A549 (cell line): Measurements from ENCODE around the gene ALG14.
"Not testable (repeated sequence)": the region's sequence is repeated elsewhere in the genome, so short reads cannot be mapped to it uniquely, and the experiment has no call there.

Experiments
- CEBPB ChIP-seq, 2 experiments: fragments of >200 bp in 1 of 2; sonication (Bioruptor Twin) in 1 of 2; formaldehyde crosslinking in 1 of 2; IDR thresholded peaks; 2 replicates each; pipeline ENCODE4 v1.6.1; 2012 to 2016
- CTCF ChIP-seq: fragments of >200 bp; sonication (Bioruptor Twin); formaldehyde crosslinking; IDR thresholded peaks from 3 replicates; pipeline ENCODE4 v1.5.1; 2016
- KDM1A ChIP-seq: fragments of 200-600 bp; sonication (generic); IDR thresholded peaks from 2 replicates; pipeline ENCODE4 v1.6.1; 2016; ENCODE audit warnings: low read depth, mild to moderate bottlenecking
- MAX ChIP-seq: IDR thresholded peaks from 2 replicates; pipeline ENCODE4 v1.6.1; 2012
- NPAS2 ChIP-seq: fragments of 250-450 bp; sonication (Bioruptor Pico); IDR thresholded peaks from 2 replicates; pipeline ENCODE4 v1.8.0; 2022; ENCODE audit warnings: mild to moderate bottlenecking, moderate library complexity, borderline replicate concordance
- POLR2A ChIP-seq: IDR thresholded peaks from 2 replicates; pipeline ENCODE4 v1.6.1; 2012; ENCODE audit warnings: mild to moderate bottlenecking, low read length
- SMC3 ChIP-seq: fragments of >200 bp; sonication (Bioruptor Twin); formaldehyde crosslinking; IDR thresholded peaks from 3 replicates; pipeline ENCODE4 v1.6.1; 2018; ENCODE audit warnings: inconsistent platforms
- USF2 ChIP-seq: fragments of 450-650 bp; IDR thresholded peaks from 2 replicates; pipeline ENCODE4 v1.6.1; 2014; ENCODE audit warnings: antibody characterized with exemption

- TF ChIP-seq POLR2A; CEBPB (IDR thresholded peaks at IDR 0.05); MAX; CTCF; KDM1A; USF2; SMC3; NPAS2 (CRISPR knock-in tag): not testable (repeated sequence)
Observed at GRCh38 chr1:95019466-95019865, 53.3 kb downstream of the ALG14 start.
